Caco-2 (cell line): ENCODE measurements around the gene MAN1C1. TPM values are rescaled to one million over a fixed set of nuclear protein-coding genes. Genes with fewer than 3 reads are reported as not detected.

ENCODE experiments used
- BruUV-seq: library from RNA; stranded (reverse); fragments of 400-500 nt; replicated peaks from 2 replicates; lab custom pipeline; 2021; lab: Mats Ljungman, UMichigan
- CTCF ChIA-PET: fragments of 300-600 bp; sonication (Branson Sonifier 250); formaldehyde crosslinking; loops from one replicate; lab custom pipeline; 2022; ENCODE audit warnings: antibody characterized with exemption; lab: Charles Lee
- POLR2A ChIA-PET: fragments of 300-600 bp; sonication (Branson Sonifier 250); formaldehyde crosslinking; loops from one replicate; lab custom pipeline; 2022; ENCODE audit warnings: antibody characterized with exemption; lab: Charles Lee
- DNase-seq, 2 experiments: peaks; one replicate each; pipeline versions ENCODE4 v3.0.0 to v3.0.0-alpha.2; 2020 to 2022
- H3K27me3 ChIP-seq: replicated peaks from 2 replicates; pipeline ENCODE4 v1.6.0; 2011; ENCODE audit warnings: low read length; ENCODE audit not compliant: control insufficient read depth, insufficient read depth
- H3K36me3 ChIP-seq: 2 replicates; pipeline ENCODE4 v1.5.1; 2011; ENCODE audit warnings: low read length; ENCODE audit not compliant: control insufficient read depth, insufficient read depth
- H3K4me1 ChIP-seq: fragments of 250-450 bp; sonication (Bioruptor Pico); 2 replicates; pipeline ENCODE4 v1.5.1; 2020; ENCODE audit warnings: mild to moderate bottlenecking
- H3K4me3 ChIP-seq: 2 replicates; pipeline ENCODE4 v1.5.1; 2011; ENCODE audit warnings: low read depth, mild to moderate bottlenecking, control low read depth, low read length
- H3K9me3 ChIP-seq: fragments of 250-450 bp; sonication (Bioruptor Pico); 2 replicates; pipeline ENCODE4 v1.5.1; 2020; ENCODE audit warnings: mild to moderate bottlenecking, moderate library complexity
- H3K27ac Mint-ChIP-seq: one replicate; pipeline ENCODE4 v1.8.0; 2022; ENCODE audit warnings: mixed read lengths; ENCODE audit not compliant: unreplicated experiment
- H3K27me3 Mint-ChIP-seq: one replicate; pipeline ENCODE4 v1.8.0; 2022; ENCODE audit warnings: mixed read lengths; ENCODE audit not compliant: insufficient read depth, unreplicated experiment
- H3K36me3 Mint-ChIP-seq: one replicate; pipeline ENCODE4 v1.8.0; 2022; ENCODE audit warnings: mild to moderate bottlenecking, mixed read lengths; ENCODE audit not compliant: insufficient read depth, unreplicated experiment
- H3K4me1 Mint-ChIP-seq: one replicate; pipeline ENCODE4 v1.8.0; 2022; ENCODE audit warnings: low read depth, mixed read lengths; ENCODE audit not compliant: unreplicated experiment
- H3K4me3 Mint-ChIP-seq: one replicate; pipeline ENCODE4 v1.8.0; 2022; ENCODE audit warnings: mild to moderate bottlenecking, moderate library complexity, mixed read lengths; ENCODE audit not compliant: unreplicated experiment
- H3K9me3 Mint-ChIP-seq: one replicate; pipeline ENCODE4 v1.8.0; 2022; ENCODE audit warnings: mixed read lengths; ENCODE audit not compliant: unreplicated experiment
- CTCF ChIP-seq, 2 experiments: fragments of 200-600 bp in 1 of 2; IDR thresholded peaks; 1 replicate in 1 of 2; 2 replicates in 1 of 2; pipeline versions ENCODE4 v1.5.1 to v1.8.0; 2011 to 2022; ENCODE audit warnings: antibody characterized with exemption in 1 of 2, control low read depth in 1 of 2, inconsistent platforms in 1 of 2, low read depth in 1 of 2, low read length in 1 of 2, mild to moderate bottlenecking in 1 of 2, moderate library complexity in 1 of 2; ENCODE audit not compliant: insufficient read depth in 1 of 2, severe bottlenecking in 1 of 2, unreplicated experiment in 1 of 2
- intact Hi-C: fragments of 100-400 bp; cut with micrococcal nuclease; formaldehyde crosslinking; loops from one replicate; pipeline ENCODE4 v1.10.0; 2022; ENCODE audit not compliant: unreplicated experiment
- total RNA-seq: library from RNA; stranded (reverse); gene quantifications from 2 replicates; pipeline ENCODE4 v1.2.3, GENCODE V29; 2022

MAN1C1 gene
- total RNA-seq, 1 experiment from 2014 or later, result 2.7 TPM

- H3K4me1 Mint-ChIP-seq, result no peaks in the 10 kb centered on the region
- no peaks in the 10 kb centered on the region for H3K27me3 Mint-ChIP-seq
- no peak overlapping the region for H3K4me3 ChIP-seq
- no peaks in the 10 kb centered on the region for H3K36me3 ChIP-seq
- no peak overlapping the region for H3K4me3 Mint-ChIP-seq
- intact Hi-C loops, result no loop called here
- H3K27ac Mint-ChIP-seq, result no peak overlapping the region
- CTCF ChIA-PET, result no interaction called here
- no peak for DNase-seq
- no peaks in the 10 kb centered on the region for H3K9me3 Mint-ChIP-seq
- no peaks in the 10 kb centered on the region for H3K36me3 Mint-ChIP-seq
- BruUV-seq, result no TSS peak
- no peaks in the 10 kb centered on the region for H3K4me1 ChIP-seq
- POLR2A ChIA-PET, result no interaction called here
- no peak for TF ChIP-seq CTCF (IDR thresholded peaks at IDR 0.05; ENCODE audit: insufficient read depth in 1 of 2, low read depth in 1 of 2, low read length in 1 of 2, severe bottlenecking in 1 of 2, unreplicated experiment in 1 of 2)
- H3K27me3 ChIP-seq, result no peaks in the 10 kb centered on the region
- no peaks in the 10 kb centered on the region for H3K9me3 ChIP-seq
These were observed 37.6 kb downstream of the MAN1C1 start for GRCh38 chr1:25654109-25654660.

- no peaks in the 10 kb centered on the region for H3K27me3 Mint-ChIP-seq
- H3K4me3 ChIP-seq, result no peak overlapping the region
- BruUV-seq, result no TSS peak
- H3K4me1 Mint-ChIP-seq, result peaks cover 12% of the 10 kb centered on the region
- intact Hi-C loops, result no loop called here
- no peaks in the 10 kb centered on the region for H3K9me3 Mint-ChIP-seq
- H3K27me3 ChIP-seq, result no peaks in the 10 kb centered on the region
- POLR2A ChIA-PET, result no interaction called here
- no peaks in the 10 kb centered on the region for H3K36me3 Mint-ChIP-seq
- H3K4me3 Mint-ChIP-seq, result no peak overlapping the region
- no peaks in the 10 kb centered on the region; the same call in 1 of the 2 replicates for H3K4me1 ChIP-seq
- CTCF ChIA-PET, result no interaction called here
- H3K27ac Mint-ChIP-seq, result no peak overlapping the region
- no peaks in the 10 kb centered on the region for H3K9me3 ChIP-seq
- no peak for TF ChIP-seq CTCF (IDR thresholded peaks at IDR 0.05; ENCODE audit: insufficient read depth in 1 of 2, low read depth in 1 of 2, low read length in 1 of 2, severe bottlenecking in 1 of 2, unreplicated experiment in 1 of 2)
- H3K36me3 ChIP-seq, result no peaks in the 10 kb centered on the region
- DNase-seq, result no peak
These were observed 40.7 kb downstream of the MAN1C1 start for GRCh38 chr1:25657121-25657882.

- Histone ChIP-seq H3K27me3 (no peaks in the 10 kb centered on the region), H3K36me3 (no peaks in the 10 kb centered on the region), H3K4me3 (no peak overlapping the region), H3K4me1 (no peaks in the 10 kb centered on the region; the same call in 1 of the 2 replicates), H3K9me3 (no peaks in the 10 kb centered on the region)
- Mint-ChIP-seq H3K4me3 (no peak overlapping the region), H3K4me1 (peaks cover 12% of the 10 kb centered on the region), H3K36me3 (no peaks in the 10 kb centered on the region), H3K27me3 (no peaks in the 10 kb centered on the region), H3K27ac (no peak overlapping the region), H3K9me3 (no peaks in the 10 kb centered on the region)
- ChIA-PET POLR2A (no interaction called here), CTCF (no interaction called here)
- no peak for DNase-seq
- no peak for TF ChIP-seq CTCF (IDR thresholded peaks at IDR 0.05; ENCODE audit: insufficient read depth in 1 of 2, low read depth in 1 of 2, low read length in 1 of 2, severe bottlenecking in 1 of 2, unreplicated experiment in 1 of 2)
- intact Hi-C loops, result no loop called here
- no TSS peak for BruUV-seq
These were observed 41.5 kb downstream of the MAN1C1 start for GRCh38 chr1:25657883-25658760.
